Transverse colon (tissue), 4 donors: ENCODE measurements around the gene GID8. TPM values are rescaled to one million over a fixed set of nuclear protein-coding genes. Genes with fewer than 3 reads are reported as not detected.
A peak's percentile ranks its signal among the peaks of the same experiment; 100 is the strongest.

Experiments used
- DNase-seq: peaks from one replicate; pipeline ENCODE4 v3.0.0-alpha.2; 2019
- H3K27ac ChIP-seq, 4 donors: fragments of 200-600 bp; sonication (generic); 2 replicates each; pipeline ENCODE4 v1.5.1; 2016 to 2018; ENCODE audit warnings: inconsistent platforms in 4 of 4
- H3K27me3 ChIP-seq: fragments of 200-600 bp; sonication (generic); 2 replicates; pipeline ENCODE4 v1.5.1; 2017; ENCODE audit warnings: inconsistent platforms
- H3K36me3 ChIP-seq, 4 donors: fragments of 200-600 bp; sonication (generic); 2 replicates each; pipeline ENCODE4 v1.5.1; 2017 to 2019; ENCODE audit warnings: inconsistent platforms in 4 of 4
- H3K4me1 ChIP-seq, 4 donors: fragments of 200-600 bp; sonication (generic); 2 replicates each; pipeline ENCODE4 v1.5.1; 2017 to 2020; ENCODE audit warnings: inconsistent platforms in 4 of 4
- H3K4me3 ChIP-seq, 4 donors: fragments of 200-600 bp; sonication (generic); 1 replicate in 1 of 4; 2 replicates in 3 of 4; pipeline versions ENCODE4 v1.5.1 to v1.6.1; 2017 to 2019; ENCODE audit warnings: inconsistent platforms in 4 of 4
- H3K9me3 ChIP-seq, 2 donors: fragments of 200-600 bp; sonication (generic); 2 replicates each; pipeline ENCODE4 v1.5.1; 2017 to 2019; ENCODE audit warnings: inconsistent platforms in 2 of 2
- EP300 ChIP-seq: sonication (generic); formaldehyde crosslinking; IDR thresholded peaks from one replicate; pipeline ENCODE4 v1.6.1; 2017; ENCODE audit warnings: antibody characterized with exemption, low read depth
- POLR2A ChIP-seq: fragments of 450-650 bp; IDR thresholded peaks from one replicate; pipeline ENCODE4 v1.6.1; 2016; ENCODE audit warnings: antibody characterized with exemption, mild to moderate bottlenecking, moderate library complexity
- POLR2AphosphoS5 ChIP-seq, 3 donors: sonication (generic); formaldehyde crosslinking; IDR thresholded peaks; one replicate each; pipeline ENCODE4 v1.6.1; 2016; ENCODE audit warnings: antibody characterized with exemption in 3 of 3
- WGBS, 2 donors: methylation state at CpG; one replicate each; pipeline ENCODE4 v1.1.5; 2018; ENCODE audit warnings: low coverage in 1 of 2; 5-methylcytosine and 5-hydroxymethylcytosine counted together
- in situ Hi-C, 4 donors: fragments of 200-750 bp; cut with MboI; loops; one replicate each; pipeline versions ENCODE4 v1.15.0 to v1.15.1; 2017; ENCODE audit warnings: low sequenced_read_pairs in 3 of 4, low pct_ligation_motif_present in 1 of 4, low pct_unique_long_range_greater_than_20kb in 1 of 4
- intact Hi-C: fragments of 100-400 bp; cut with DNase I; formaldehyde crosslinking; loops from one replicate; pipeline ENCODE4 v1.15.1; 2023; ENCODE audit warnings: low total_unique reads
- total RNA-seq, 4 donors: library from RNA; depleted of rRNA; stranded (reverse); fragments of >200 nt; gene quantifications; one replicate each; pipeline ENCODE4 v1.1.0, GENCODE V29; 2016
- TF ChIP-seq, protein P1 (sequence below), 5 experiments: fragments of 200-600 bp in 3 of 5; fragments of 450-650 bp in 2 of 5; sonication (generic) in 3 of 5; IDR thresholded peaks; 1 replicate in 2 of 5; 2 replicates in 3 of 5; pipeline ENCODE4 v1.5.1; 2016 to 2017; ENCODE audit warnings: antibody characterized with exemption in 5 of 5, inconsistent platforms in 3 of 5, mild to moderate bottlenecking in 2 of 5, moderate library complexity in 1 of 5

The GID8 gene
- total RNA-seq, 4 donors from 2014 or later, result 29.5 to 34.1 (median 31.7) TPM

- H3K9me3 ChIP-seq, result no peaks in the 10 kb centered on the region
- H3K36me3 ChIP-seq, result no peaks in the 10 kb centered on the region
- in situ Hi-C loops (no loop called here), intact Hi-C loops (no loop called here)
- TF ChIP-seq POLR2A (no peak), EP300 (no peak), POLR2AphosphoS5 (IDR thresholded peaks at IDR 0.05) (no peak)
- TF ChIP-seq, protein P1, sequence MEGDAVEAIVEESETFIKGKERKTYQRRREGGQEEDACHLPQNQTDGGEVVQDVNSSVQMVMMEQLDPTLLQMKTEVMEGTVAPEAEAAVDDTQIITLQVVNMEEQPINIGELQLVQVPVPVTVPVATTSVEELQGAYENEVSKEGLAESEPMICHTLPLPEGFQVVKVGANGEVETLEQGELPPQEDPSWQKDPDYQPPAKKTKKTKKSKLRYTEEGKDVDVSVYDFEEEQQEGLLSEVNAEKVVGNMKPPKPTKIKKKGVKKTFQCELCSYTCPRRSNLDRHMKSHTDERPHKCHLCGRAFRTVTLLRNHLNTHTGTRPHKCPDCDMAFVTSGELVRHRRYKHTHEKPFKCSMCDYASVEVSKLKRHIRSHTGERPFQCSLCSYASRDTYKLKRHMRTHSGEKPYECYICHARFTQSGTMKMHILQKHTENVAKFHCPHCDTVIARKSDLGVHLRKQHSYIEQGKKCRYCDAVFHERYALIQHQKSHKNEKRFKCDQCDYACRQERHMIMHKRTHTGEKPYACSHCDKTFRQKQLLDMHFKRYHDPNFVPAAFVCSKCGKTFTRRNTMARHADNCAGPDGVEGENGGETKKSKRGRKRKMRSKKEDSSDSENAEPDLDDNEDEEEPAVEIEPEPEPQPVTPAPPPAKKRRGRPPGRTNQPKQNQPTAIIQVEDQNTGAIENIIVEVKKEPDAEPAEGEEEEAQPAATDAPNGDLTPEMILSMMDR (IDR thresholded peaks at IDR 0.05), result no peak
- no peak overlapping the region for H3K4me3 ChIP-seq
- H3K4me1 ChIP-seq, result peaks cover 6 to 11% (median 7%) of the 10 kb centered on the region in 4 donors
- DNase-seq, result no peak
- H3K27ac ChIP-seq, result no peak overlapping the region
- H3K27me3 ChIP-seq, result peaks cover 60% of the 10 kb centered on the region
- 72% methylated on average over 10 of the region's 10 CpGs; no CpG with 5 or more reads in 1 of the 2 donors for WGBS, 2 donors
Observed at GRCh38 chr20:62971211-62971949, 33.4 kb downstream of the GID8 start.

DNA sequence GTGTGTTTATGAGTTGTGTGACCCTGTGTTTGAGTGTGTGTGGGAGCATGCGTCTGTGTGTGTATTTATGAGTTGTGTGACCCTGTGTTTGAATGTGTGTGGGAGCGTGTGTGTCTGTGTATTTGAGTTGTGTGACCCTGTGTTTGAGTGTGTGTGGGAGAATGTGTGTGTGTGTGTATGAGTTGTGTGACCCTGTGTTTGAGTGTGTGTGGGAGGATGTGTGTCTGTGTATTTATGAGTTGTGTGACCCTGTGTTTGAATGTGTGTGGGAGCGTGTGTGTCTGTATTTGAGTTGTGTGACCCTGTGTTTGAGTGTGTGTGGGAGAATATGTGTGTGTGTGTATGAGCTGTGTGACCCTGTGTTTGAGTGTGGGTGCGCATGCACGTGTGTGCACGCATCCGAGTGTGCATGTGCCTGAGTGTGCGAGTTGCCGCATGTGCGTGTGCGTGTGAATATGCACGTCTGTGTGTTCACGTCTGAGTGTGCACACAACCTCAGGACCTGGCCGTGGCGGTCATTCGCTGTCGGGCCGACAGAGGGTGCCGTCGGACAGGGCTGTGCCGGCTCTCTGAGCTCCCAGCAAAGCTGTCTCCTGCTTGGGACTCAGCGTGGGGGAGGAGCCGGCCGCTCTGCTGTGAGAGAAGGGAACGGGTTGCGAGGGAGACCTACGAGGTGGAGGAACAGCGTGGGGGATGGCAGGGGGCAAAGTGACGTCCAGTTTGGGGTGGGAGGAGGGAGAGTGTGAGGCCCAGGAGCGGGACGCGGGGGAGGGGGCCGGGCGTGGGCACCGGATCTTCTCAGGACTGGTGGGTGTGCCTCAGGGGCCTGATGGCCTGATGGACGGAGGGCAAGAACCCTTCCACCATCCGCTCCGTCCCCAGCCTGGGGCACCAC, 34.2 kb downstream of the GID8 start:
- Histone ChIP-seq H3K9me3 (no peaks in the 10 kb centered on the region), H3K27me3 (peaks cover 68% of the 10 kb centered on the region), H3K4me3 (peak overlapping the region in 2 of 4 donors; percentile 7 to 16), H3K4me1 (peaks cover 6 to 11% (median 7%) of the 10 kb centered on the region in 4 donors), H3K36me3 (no peaks in the 10 kb centered on the region), H3K27ac (no peak overlapping the region)
- TF ChIP-seq, protein P1 (IDR thresholded peaks at IDR 0.05), result peak; percentile 83 to 93 (median 89)
- TF ChIP-seq POLR2A (no peak), POLR2AphosphoS5 (IDR thresholded peaks at IDR 0.05) (no peak), EP300 (no peak)
- intact Hi-C loops, result loop anchor here (2.0 kb wide), 1 partner anchor 37 kb away; no protein-coding TSS in a partner anchor
- 0 to 4% methylated on average over 1 to 38 of the region's 38 CpGs for WGBS, 2 donors
- DNase-seq, result peak; percentile 89
- in situ Hi-C loops, result no loop called here

DNA sequence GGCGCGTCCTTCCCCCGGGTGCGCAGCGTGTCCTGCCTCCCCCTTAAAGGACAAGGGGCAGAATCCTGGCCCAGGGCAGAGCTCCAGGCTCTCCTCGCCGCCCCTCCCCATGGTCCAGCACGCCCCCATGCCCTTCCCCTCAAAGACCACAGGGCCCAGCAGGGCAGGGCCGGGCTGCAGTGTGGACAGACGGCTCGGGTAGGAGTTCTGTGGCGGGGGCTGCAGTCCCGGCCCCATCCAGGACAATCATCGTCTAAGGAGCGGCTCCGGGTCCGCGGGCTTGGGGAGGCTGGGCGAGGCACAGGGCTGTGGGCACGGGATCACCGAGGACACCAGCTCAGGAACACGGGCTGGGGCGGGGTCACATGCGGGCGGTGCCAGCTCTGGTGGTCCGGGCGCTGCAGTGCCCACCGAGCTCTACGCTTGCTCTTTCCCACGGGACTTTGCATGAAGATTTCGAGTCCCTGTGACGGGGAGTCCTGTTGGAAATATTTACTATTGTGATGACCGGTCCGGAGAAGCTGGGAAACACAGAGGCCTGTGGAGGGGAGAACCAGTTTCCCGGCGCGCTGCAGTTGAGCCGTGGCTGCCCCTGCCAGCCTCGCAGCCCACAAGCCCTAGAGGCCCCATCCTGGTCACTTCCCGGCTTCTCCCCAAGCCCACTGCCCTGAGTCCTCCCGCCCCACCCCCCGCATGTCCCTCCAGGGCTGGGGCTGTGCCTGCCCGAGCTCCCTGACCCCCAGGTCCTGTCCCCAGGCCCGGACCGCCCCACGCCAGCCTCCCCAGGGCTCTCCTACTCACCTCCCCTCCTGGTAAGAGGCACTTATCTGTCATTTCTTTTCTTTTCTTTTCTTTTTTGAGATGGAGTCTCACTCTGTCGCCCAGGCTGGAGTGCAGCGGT, 35.1 kb downstream of the GID8 start:
- H3K9me3 ChIP-seq, result no peaks in the 10 kb centered on the region
- peaks cover 6 to 11% (median 7%) of the 10 kb centered on the region in 4 donors for H3K4me1 ChIP-seq
- peak overlapping the region in 2 of 4 donors; percentile 7 to 16 for H3K4me3 ChIP-seq
- DNase-seq, result no peak
- H3K27me3 ChIP-seq, result peaks cover 77% of the 10 kb centered on the region
- no peaks in the 10 kb centered on the region for H3K36me3 ChIP-seq
- intact Hi-C loops (loop anchor here (2.0 kb wide), 1 partner anchor 36 kb away; no protein-coding TSS in a partner anchor), in situ Hi-C loops (no loop called here)
- no peak overlapping the region for H3K27ac ChIP-seq
- 21% methylated on average over 46 of the region's 48 CpGs; no CpG with 5 or more reads in 1 of the 2 donors for WGBS, 2 donors
- no peak for TF ChIP-seq EP300
- no peak for TF ChIP-seq POLR2A
- TF ChIP-seq, protein P1 (IDR thresholded peaks at IDR 0.05), result no peak
- TF ChIP-seq POLR2AphosphoS5 (IDR thresholded peaks at IDR 0.05), result no peak
